Breast epithelium (tissue), 3 donors: Measurements from ENCODE around the gene HSD17B8.

Source experiments
- POLR2AphosphoS5 ChIP-seq, 3 donors: sonication (generic); formaldehyde crosslinking; IDR thresholded peaks; one replicate each; pipeline ENCODE4 v1.6.1; 2017; ENCODE audit warnings: antibody characterized with exemption in 3 of 3
- TF ChIP-seq, protein P1 (sequence below), 3 donors: fragments of 450-650 bp; IDR thresholded peaks; one replicate each; pipeline ENCODE4 v1.5.1; 2016 to 2017; ENCODE audit warnings: antibody characterized with exemption in 3 of 3, mild to moderate bottlenecking in 3 of 3, moderate library complexity in 3 of 3

DNA sequence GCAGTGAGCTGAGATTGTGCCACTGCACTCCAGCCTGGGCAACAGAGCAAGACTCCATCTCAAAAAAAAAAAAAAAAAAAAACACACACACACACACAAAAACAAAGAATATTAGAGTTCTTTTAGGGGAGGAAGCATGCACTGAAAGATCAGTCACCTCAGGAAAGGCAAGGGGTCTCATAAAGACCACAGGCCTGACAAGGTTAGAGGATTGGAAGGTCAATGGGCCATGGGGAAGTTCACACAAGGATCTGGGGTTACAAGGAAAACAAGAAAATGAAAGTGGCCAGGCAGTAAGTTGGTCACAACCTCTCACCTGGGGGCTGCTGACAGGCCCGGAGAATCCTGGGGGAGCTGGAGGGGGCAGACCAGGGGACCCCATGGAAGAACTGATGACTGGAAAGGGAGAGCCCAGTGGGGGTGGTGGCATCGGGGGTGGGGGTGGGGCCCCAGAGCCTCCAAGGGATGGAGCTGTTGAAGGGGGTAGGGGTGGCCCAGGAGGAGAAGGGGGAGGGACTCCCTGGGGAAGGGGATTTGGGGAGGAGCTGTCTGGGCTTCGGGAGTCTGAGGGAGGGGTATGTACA lies 5.5 kb upstream of the HSD17B8 start:
- no peak for TF ChIP-seq POLR2AphosphoS5 (IDR thresholded peaks at IDR 0.05)
- TF ChIP-seq, protein P1, sequence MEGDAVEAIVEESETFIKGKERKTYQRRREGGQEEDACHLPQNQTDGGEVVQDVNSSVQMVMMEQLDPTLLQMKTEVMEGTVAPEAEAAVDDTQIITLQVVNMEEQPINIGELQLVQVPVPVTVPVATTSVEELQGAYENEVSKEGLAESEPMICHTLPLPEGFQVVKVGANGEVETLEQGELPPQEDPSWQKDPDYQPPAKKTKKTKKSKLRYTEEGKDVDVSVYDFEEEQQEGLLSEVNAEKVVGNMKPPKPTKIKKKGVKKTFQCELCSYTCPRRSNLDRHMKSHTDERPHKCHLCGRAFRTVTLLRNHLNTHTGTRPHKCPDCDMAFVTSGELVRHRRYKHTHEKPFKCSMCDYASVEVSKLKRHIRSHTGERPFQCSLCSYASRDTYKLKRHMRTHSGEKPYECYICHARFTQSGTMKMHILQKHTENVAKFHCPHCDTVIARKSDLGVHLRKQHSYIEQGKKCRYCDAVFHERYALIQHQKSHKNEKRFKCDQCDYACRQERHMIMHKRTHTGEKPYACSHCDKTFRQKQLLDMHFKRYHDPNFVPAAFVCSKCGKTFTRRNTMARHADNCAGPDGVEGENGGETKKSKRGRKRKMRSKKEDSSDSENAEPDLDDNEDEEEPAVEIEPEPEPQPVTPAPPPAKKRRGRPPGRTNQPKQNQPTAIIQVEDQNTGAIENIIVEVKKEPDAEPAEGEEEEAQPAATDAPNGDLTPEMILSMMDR (IDR thresholded peaks at IDR 0.05) = no peak
